Left kidney (tissue), 2 donors: ENCODE data around the gene RLN3. TPM values are rescaled to one million over a fixed set of nuclear protein-coding genes. Genes with fewer than 3 reads are reported as not detected.

Source experiments
- DNase-seq: peaks from one replicate; pipeline ENCODE4 v3.0.0-alpha.2; 2013
- polyA plus RNA-seq: library from polyadenylated mRNA; unstranded; fragments of 120-200 nt; gene quantifications from one replicate; pipeline ENCODE4 v1.2.1, GENCODE V29; 2013; ENCODE audit not compliant: insufficient read length

The RLN3 gene
- polyA plus RNA-seq, 1 donor: not detected

DNA sequence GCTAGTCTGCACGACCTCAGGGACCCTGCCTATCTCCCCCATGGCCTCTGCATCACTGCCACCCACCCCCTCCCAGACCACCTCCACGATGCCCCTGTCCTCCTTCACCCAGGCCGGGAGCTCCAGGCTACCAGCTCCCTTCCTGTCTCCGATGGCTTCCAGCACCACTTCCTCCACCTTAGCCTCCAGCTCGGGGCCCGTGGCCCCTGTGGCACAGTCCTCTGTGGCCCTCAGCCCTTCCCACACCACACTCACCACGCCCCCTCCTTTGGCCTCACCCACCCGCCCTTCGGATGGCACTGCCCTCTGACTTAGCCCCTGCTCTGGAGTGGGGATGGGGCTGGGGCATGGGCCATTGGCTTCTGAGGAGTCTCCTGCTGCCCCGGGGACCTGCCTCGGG, 26.8 kb downstream of the RLN3 start:
- DNase-seq: no peak

DNA sequence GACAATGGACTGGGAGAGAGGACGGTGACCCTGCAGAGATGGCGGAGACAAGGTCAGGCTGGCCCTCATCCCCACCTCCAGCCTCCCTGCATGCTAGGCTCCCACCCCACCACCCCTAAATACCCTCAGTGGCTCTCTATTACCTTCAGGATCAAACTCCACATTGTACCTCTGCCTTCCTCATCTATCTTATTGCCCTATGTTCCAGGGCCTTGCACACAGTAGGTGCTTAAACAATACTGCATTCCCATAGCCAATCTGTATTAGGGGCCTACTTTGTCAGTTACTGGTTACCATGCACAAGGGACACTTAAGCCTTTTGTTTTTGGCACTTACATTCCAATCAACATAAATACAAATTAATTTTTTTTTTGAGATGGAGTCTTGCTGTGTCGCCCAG, 27.4 kb downstream of the RLN3 start:
- no peak for DNase-seq

DNA sequence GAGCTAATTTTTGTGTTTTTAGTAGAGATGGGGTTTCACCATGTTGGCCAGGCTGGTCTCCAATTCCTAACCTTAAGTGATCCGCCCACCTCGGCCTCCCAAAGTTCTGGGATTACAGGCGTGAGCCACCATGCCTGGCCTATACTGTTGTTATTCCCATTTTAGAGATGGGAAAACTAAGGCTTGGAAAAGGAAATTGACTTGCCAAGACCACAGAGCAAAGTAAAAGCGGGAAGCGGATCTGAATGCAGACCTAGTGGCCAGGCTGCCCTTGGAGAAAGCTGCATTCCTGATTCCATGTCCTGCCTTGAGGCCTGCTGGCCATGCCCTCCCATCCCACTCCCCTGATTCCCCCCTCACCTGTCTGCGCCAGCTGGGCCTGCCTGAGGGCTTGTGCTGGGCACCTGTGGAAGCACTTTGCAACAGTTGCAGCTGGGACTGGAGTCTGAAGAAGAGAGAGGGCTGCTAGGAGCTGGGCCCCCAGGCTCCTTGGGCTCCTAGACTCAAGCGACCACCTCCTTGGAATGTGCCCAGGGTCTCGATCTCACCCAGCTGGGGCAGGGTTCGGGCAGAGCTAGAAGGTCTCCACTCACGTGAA, 28.2 kb downstream of the RLN3 start:
- DNase-seq: no peak

DNA sequence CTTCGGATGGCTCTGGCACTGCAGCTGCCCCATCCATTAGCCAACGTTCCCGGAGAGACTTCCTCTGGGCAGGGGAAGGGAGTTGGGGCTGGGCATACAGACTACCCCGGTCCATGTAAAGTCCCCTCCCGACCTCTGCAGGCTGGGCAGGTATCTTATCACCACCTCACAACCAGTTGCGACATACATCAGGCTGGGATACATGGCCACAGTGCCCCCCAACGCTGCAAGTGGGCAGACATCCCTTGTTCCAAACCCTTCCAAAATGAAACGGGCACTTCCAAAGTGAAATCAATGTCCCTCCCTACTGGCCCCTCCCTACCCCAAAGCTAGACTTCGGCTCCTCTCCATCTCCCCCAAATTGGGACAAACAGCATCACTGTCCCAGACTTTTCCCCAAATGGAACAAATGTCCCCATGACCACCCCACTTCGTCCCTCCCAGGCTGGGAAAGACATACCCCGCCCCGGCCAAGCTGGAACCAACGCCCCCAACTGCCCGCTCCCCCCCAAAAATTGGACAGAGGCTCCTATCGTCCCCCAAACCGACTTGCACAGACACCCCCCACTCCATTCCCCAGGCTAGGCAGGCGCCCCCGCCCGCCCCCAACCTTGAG, 28.9 kb downstream of the RLN3 start:
- no peak for DNase-seq

DNA sequence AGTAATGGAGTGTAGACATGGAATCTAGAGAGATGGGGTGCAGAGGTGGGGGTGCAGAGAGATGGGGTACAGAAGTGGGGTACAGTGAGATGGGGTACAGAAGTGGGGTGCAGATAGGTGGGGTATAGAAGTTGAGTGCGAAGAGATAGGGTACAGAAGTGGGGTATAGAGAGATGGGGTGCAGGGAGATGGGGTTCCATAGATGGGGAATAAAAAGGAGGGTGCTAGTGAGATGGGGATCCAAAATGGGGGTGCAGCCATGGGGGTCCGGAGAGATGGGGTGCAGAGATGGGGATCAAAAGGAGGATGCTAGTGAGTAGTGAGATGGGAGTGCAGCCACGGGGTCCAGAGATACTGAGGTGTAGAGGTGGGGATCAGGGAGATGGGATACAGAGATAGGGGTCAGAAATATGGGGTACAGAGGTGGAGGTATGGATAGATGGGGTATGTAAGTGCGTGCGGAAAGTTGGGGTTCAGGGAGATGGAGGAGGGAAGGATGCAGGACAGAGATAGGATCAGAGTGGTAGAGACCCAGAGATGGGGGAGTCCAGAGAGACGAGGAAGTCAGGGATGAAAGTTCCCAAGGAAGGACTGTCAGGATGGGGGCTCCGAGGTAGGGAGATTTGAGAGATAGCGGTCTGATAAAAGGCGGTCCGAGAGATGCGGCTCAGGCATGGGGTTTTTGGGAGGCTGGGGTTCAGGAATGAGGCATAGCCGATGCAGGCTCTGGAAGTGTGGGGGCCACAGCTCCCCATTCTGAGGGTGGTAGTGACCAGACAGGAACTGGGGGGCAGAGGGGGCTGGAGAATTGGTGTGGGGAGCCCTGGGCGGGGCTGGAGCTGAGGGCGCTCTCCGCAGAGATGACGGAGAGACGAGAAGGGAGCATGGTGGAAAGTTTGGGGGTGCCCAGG, 30.5 kb downstream of the RLN3 start:
- no peak for DNase-seq

DNA sequence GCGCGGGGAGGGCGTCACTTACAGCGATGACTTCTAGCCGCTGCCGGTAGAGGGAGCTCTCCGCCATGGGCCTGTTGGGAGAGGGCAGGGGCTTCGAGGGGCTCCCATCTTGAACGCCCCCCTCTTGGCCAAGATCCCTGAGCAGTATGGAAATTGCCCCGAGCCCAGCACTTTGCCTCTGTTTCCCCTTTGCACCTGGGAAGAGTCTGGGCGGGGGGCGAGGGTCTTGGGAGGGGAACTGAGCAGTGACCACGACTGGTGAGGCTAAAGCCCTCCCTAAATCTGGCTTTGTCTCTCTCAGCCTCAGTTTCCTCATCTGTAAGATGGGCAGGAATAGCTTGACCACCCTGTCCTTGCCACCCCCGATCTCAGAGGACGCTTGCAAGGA, 31.1 kb downstream of the RLN3 start:
- no peak for DNase-seq

DNA sequence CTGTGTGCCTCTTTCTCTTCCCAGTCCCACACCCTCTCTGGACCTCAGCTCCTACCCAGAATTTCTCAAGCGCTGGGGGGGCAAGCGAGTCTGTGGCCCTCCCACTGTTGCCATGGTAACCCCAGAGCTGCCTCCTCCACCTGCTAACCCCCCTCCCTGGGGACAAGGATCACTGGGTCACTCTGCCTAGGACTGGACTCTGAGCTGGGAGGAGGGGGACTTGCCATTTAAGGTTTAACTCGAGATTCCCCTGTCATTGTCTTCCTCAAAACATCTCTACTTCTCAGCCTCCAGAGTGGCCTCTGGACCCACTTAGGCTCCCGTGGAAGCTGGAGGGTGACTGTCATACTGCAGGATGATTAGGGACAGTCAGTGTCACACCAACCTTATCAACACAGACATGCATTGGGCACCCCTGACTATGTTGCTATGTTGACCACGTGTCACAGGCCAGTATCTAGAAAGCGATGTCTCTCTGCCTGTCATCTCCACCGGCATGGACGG, 31.8 kb downstream of the RLN3 start:
- no peak for DNase-seq

DNA sequence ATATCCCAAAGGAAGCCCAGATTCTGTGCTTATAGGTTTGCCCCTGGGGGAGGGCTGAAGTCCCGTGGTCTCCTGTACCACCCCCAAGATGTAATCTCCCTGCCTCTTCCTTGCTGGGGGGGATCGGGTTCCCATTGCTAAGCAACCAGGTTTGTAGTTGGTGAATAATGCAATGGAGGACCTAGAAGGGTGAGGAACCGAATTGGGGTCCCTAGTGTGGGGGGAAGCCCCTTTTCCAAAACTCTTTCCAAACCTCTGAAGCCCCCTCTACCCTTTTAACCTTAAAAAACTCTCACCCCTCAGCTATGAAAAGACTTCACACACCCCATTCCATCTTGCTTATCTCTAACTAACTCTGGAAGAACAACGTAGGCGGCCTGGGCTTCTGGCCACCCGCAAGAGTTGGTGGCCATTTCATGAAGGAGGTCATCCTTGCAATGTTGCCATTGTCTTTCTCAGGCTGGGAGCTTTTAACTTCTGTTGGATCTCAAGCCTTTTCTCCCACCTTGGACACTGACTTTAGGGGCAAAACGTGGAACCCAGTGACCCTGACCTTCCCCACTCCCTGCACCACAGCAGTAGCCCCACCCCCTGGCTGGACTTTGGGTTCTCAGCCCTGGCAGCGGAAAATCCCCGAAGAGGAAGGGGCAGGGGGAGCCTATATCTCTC, 33.3 kb downstream of the RLN3 start:
- DNase-seq: no peak

DNA sequence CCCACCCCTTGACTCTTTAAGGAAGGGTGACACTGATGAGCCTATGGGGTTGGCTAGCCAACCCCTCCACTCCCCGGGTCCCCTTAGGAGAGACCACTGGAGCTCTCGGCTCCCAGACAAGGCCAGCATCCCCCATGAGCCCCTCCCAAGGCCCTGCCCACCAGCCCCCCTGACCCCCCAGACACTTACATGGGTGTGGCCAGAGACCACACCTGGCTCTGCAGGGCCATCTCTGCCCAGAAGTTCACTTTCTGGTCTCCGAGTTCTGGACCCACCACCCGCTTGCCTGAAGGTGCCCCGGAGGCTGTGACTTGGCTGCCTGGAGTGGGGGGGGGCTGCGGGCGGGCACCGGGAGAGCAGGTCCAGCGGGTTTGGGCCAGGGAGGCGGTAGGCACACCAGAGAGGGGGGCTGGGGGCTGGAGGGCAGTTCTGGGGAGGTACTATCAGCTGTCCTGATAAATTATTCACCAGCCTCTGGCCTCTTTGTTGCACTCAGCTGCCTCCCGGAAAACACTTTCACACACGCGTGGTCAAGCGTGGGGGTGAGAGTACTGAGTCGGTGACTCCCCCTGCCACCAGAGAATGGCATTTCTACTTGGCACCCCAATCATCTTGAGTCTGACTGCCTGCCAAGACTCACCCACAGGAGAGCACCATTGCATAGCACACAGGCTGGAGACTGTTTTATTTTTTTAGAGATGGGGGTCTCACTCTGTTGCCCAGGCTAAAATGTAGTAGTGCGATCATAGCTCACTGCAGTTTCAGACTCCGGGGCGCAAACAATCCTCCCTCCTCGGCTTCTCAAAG, 34.0 kb downstream of the RLN3 start, which contains the start of gene PALM3:
TSS of gene PALM3 (minus strand) at position 326 of the 807 bp plus-strand sequence. CDS start at position 230, 96 bp downstream.
- DNase-seq: peak; percentile 67

DNA sequence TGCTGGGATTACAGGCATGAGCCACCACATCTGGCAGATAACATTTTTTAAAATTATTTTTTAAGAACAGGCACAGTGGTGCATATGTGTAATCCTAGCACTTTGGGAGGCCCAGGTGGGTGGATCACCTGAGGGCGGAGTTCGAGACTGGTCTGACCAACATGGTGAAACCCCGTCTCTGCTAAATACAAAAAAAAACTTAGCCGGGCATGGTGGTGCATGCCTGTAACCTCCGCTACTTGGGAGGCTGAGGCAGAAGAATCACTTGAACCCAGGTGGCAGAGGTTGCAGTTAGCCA, 34.6 kb downstream of the RLN3 start:
- DNase-seq: no peak

DNA sequence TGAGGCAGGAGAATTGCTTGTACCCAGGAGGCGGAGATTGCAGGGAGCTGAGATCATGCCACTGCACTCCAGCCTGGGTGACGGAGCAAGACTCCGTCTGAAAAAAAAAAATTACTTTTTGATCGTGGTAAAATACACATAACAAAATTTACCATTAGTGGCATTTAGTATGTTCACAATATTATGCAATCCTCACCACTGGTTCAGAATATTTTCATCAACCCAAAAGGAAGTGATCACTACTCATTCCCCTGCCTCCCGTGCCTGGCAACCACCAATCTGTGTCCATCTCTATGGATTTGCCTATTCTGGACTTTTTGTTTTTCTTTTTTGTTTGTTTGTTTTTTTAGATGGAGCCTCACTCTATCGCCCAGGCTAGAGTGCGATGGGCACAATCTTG, 35.2 kb downstream of the RLN3 start:
- no peak for DNase-seq

DNA sequence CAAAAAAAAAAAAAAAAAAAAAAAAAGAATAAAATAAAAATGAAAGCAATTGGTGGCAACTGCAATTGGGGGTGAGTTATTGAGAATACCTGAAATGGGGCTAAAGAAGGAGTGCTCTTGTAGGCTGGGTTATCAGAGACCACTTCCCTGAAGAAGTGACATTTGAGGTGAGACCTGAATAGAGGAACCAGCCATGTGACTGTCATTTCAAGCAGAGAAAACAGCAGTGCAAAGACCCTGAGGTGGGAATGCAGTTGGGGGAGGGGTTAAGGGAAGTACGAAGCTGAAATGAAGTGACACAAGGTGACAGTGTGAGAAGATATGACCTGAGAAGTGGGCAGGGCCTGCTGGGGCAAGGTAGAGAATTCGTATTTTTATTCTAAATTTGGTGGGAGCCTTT, 38.2 kb downstream of the RLN3 start:
- DNase-seq: no peak

DNA sequence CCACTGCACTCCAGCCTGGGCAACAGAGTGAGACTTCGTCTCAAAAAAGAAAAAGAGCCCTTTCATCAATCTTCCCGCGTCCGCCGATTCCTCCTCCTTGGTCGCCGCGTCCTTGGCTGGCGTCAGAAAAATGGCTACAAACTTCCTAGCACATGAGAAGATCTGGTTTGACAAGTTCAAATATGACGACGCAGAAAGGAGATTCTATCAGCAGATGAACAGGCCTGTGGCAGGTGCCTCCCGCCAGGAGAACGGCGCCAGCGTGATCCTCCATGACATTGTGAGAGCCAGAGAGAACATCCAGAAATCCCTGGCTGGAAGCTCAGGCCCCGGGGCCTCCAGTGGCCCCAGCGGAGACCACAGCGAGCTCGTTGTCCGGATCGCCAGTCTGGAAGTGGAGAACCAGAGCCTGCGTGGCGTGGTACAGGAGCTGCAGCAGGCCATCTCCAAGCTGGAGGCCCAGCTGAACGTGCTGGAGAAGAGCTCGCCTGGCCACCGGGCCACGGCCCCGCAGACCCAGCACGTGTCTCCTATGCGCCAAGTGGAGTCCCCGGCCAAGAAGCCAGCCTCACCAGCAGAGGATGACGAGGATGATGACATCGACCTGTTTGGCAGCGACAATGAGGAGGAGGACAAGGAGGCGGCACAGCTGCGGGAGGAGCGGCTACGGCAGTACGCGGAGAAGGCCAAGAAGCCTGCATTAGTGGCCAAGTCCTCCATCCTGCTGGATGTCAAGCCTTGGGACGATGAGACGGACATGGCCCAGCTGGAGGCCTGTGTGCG, 42.5 kb downstream of the RLN3 start:
- DNase-seq: no peak

DNA sequence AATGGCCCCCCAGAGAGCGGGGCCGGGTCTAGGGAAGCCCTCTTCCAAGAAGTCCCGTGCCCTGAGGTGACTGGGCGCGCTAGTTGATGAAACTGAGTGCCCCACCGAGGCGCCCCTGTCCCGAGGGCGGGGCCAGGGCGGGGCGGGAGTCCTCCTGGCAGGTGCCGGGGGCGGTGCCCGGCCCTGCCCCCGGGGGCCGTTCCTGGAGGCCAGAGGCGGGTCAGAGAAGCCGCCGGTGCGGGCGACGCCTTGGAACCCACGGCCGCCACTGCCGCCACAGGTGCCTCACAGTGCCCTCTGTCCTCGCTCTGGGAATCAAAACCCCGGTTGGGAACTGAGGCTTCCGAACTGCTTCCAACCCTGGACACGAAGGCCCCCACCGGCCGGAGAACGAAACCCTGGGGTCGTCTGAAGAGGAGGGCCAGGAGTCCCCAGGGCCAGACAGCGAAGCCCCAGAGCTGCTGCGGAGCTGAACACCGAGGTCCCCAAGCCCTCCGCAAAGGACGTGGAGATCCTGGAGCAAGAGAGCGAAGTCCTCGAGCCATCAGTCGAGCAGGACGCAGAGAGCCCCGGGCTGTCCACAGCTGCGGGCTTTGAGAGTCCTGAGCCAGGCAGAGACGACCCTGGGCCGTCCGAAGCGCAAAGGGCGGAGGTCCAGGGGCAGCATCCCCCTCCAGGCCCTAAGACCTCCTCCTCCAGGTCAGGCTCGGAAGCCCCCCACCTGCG, 44.8 kb downstream of the RLN3 start, which contains the start of gene MISP3:
TSS of gene MISP3 (plus strand) at position 252 of the 726 bp plus-strand sequence. CDS start 524 bp downstream, outside the sequence.
- no peak for DNase-seq

DNA sequence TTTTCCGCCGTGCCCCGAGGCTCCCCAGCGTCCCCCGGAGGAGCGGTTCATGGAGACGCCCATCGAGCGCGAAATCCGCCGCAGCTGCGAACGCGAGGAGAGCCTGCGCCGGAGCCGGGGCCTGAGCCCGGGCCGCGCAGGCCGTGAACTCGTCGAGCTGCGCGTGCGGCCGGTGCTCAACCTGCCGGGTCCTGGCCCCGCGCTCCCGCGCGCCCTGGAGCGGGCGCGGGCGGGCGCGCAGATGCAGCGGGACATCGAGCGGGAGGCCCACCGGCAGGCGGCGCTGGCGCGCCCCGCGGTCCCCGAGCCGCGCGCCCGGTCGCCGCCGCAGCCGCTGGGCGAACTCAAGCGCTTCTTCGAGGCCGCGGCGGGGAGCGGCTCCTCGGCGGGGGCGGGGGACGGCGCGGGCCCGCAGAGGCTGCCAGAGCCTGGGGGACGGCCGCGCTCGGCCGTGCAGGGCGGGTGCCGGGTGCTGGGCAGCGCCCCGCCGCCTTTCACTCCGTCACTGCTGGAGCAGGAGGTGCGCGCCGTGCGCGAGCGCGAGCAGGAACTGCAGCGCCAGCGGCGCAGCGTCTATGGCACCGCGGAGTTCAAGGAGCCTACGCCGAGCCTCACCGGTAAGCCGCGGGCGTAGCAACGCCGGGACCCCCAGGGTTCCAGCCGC, 45.4 kb downstream of the RLN3 start:
- DNase-seq: no peak

DNA sequence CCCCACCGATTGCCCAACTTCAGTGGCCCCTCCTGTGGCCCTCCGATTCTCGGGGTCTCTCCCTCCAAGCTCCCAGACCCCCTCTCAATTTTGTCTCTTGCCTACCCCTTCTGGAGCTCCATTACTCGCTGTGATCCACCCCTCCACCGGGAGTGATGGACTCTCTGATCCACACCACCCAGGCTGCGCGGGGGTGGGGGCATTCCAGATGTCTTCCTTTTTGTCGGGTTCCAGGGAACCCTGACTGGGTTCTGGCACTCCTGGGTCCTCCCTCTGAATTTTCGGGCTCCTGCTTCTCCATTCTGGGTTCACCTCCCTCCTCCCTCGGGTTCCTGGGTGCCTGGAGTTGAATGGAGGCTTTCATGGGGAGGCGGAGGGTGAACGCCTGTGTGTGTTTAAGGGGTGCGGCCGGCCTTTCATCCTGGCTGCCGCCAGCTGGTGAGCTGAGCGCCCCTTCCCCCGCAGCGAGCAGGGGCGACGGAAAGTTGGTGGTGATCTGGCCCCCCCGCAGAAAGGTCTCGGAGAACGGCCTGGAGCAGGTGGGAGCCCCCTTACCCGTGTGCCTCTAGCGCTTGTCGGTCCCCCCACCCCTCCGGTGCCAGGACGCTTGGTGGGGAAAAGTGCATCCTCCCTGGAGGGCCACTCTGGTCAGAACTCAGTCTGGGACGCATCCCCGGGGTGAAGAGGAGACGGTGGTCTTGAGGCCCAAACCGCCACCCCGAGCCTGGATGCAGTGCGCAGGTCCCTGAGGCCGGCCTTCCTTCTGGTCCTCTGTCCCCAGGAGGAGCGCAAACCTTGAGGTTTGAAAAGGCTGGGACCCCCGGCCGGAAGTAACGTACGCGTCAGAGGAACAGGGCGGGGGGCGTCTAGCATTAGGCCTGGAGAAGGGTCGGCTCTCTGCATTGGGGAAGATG, 46.2 kb downstream of the RLN3 start:
- DNase-seq: no peak

DNA sequence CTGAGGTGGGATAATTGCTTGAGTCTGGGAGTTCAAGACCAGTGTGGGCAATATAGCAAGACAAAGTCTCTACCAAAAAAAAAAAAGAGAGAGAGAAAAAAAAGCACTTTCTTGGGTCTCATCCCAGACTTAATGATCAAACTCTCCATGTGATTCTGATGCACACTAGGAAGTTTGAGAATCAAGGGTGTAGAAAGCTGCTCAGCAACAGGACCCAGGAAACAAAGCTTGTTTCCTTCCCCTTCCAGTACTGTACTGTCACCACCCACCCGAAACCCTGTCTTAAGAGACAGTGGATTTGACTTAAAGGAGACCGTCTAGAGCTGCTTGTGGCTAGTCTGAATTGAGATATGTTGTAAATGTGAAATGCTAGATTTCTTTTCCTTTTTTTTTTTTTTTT, 50.5 kb downstream of the RLN3 start:
- no peak for DNase-seq
